Umbilical cord (tissue), 2 donors: ENCODE measurements around the gene ATN1. TPM values are rescaled to one million over a fixed set of nuclear protein-coding genes. Genes with fewer than 3 reads are reported as not detected.
"Not testable (repeated sequence)": the region's sequence is repeated elsewhere in the genome, so short reads cannot be mapped to it uniquely, and the experiment has no call there.

ENCODE experiments used
- DNase-seq: peaks from one replicate; pipeline ENCODE4 v3.0.0-alpha.2; 2015; ENCODE audit warnings: low spot score
- total RNA-seq: library from RNA; depleted of rRNA; stranded (reverse); fragments of >200 nt; gene quantifications from one replicate; pipeline ENCODE4 v1.2.3, GENCODE V29; 2014; ENCODE audit warnings: low replicate concordance; ENCODE audit not compliant: insufficient read depth

Gene ATN1
- total RNA-seq, 1 donor from 2014 or later: 7.9 TPM

DNA sequence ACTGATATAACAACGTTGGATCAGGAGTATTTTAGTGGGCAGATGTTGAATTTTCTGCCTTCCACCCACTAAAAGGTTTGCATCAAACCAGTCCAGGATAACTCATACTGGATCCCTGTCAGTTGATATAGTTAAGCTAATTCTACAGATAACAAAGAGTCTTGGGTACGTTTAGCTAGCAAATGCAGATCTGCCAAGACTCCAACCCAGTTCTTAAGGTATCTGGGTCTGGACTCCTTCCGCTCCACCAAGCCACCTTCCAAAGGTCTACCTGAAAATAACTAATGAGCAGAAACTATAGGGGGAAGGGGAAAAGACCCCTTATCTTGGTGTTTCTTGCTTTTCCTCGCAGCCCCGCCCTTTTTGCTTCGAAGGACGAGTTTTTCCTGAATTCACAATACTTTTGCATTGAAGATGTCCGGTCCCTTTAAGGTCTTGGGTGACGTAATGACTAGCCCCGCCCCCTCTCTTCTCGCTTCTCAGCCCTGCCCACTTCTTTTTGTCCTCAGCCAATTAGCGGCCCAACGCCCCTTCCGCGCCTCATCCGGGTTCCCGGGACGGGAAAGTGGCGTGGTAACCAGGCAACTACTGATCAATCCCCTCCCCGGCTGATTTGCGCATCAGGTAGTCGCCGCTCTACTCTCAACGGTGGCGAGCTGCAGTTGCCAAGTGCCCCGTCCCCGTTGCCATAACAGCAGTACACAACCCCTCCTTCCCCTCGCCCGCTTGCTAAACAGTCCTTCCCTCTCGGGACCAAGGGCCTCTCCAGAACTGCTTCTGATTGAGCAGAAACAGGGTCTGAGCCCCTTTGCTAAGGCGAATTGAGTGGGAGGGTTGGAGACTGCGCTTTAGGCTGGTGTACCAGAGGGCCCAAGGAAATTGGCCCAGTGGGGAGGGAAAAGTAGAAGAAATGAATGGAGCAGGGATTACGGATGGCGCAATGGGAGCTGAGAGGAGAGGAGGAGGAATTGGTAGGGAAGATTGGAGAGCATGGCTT lies 23.2 kb upstream of the ATN1 start, which contains the start of gene LRRC23:
Gene LRRC23 (plus strand): TSS at position 543 of the 997 bp plus-strand sequence. CDS start 812 bp downstream, outside the sequence.
- peak; percentile 99 for DNase-seq

DNA sequence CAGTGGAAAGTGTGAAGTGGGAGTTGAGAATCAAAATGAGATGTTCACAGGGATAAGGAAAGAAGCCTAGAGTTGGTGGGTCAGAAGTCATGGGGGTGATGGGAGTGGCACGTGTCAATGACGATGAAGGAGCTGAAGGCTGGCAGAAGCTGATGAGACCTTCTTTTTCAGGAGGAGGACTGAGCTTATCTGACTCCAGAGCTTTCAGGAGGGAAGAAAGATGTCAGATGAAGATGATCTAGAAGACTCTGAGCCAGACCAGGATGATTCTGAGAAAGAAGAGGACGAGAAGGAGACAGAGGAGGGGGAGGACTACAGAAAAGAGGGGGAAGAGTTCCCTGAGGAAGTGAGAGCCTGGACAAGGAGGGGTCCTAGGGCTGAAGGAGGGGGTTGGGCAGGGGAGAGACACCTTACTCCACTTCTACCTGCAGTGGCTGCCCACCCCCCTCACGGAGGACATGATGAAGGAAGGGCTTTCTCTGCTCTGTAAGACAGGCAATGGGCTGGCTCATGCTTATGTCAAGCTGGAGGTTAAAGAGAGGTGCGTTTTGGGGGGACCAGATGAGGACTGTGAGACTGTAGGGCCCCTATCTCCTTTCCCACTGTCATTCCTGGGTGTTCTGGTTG lies 22.2 kb upstream of the ATN1 start:
- no peak for DNase-seq

DNA sequence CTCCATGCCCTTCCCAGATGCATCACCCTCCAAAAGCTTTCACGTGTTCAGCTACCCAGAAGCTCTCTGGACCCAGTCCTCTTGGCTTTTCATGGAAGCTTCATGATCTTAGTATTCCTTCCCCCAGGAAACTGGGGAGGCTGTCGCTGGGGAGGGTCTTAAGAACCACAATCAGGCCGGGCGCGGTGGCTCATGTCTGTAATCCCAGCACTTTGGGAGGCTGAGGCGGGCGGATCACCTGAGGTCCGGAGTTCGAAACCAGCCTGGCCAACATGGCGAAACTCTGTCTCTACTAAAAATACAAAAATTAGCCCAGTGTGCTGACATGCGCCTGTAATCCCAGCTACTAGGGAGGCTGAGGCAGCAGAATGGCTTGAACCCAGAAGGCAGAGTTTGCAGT lies 19.6 kb upstream of the ATN1 start:
- DNase-seq: not testable (repeated sequence)

DNA sequence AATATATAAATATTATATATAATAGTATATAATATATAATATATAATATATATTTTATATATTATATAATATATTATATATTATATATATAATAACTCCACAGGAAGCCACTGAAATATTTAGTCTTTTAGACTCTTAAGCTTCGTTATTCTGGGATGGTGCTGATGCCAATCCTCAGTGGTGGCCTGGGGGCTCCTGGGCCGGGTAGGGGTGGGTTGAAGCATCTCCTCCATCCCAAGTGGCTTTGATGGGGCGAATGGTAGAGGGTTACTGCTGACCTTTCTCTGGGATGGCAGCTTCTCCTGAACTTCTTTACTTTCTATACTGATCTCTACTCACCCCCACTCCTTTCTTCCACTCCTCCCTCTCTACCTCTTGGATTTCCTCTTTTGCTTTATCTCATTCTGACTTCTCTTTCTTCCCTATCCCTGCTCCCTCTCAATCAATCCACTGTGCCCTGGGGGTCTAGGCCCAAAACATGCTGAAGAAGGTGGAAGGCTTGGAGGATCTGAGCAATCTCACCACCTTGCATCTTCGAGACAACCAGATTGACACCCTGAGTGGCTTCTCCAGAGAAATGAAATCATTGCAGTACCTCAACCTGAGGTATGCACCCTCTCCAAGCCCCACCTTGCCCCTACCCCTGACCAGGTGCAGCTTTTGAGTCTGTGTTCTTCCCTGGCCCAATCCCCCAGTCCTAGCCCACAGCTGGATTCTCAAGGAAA lies 18.2 kb upstream of the ATN1 start:
- no peak for DNase-seq

DNA sequence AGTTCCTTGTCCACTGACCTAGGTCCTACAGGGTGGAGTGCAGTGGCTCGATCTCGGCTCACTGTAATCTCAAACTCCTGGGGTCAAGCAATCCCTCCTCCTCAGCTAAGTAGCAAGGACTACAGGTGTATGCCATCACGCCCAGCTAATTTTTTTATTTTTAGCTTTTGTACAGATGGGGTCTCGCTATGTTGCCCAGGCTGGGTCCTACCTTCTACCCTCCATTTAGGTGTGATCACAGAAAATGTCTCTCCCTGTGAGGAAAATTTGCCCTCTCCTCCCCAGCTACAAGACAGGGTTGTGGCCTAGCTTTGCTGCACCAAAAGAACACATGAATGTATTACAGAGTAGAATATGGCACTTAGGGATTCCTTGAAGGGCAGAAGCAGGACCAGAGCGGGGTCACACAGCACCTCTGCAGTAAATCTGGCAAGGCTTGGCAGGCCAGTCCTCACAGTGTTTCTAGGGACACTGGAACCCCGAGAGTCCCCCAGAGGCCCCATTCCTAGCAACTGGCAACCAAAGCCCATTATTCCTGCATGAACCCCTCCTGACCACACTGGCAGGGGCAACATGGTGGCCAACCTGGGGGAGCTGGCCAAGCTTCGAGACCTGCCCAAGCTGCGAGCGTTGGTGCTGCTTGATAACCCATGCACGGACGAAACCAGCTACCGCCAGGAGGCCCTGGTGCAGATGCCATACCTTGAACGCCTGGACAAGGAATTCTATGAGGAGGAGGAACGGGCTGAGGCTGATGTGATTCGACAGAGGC lies 15.4 kb upstream of the ATN1 start:
- no peak for DNase-seq

DNA sequence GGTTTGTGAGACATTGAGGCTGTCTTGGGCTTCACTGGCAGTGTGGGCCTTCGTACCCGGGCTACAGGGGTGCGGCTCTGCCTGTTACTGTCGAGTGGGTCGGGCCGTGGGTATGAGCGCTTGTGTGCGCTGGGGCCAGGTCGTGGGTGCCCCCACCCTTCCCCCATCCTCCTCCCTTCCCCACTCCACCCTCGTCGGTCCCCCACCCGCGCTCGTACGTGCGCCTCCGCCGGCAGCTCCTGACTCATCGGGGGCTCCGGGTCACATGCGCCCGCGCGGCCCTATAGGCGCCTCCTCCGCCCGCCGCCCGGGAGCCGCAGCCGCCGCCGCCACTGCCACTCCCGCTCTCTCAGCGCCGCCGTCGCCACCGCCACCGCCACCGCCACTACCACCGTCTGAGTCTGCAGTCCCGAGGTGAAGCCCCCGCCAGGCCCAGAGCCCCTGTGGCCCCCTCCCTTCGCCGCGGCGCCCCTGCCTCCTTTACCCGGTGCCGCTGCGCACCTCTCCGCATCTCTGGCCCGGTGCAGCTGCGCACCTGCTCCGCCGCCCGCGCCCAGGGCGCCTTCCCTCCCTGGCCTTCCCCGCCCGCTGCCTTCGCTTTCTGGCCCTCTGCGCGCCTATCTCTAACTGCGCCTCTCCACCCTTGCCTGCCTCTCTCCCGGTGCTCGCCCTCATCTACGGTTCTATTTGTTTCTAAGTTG lies 13.4 kb upstream of the ATN1 start, which contains the start of gene ENO2:
Gene ENO2 (plus strand): TSS at position 335 of the 701 bp plus-strand sequence. CDS start 1,253 bp downstream, outside the sequence.
- peak; percentile 83 for DNase-seq

DNA sequence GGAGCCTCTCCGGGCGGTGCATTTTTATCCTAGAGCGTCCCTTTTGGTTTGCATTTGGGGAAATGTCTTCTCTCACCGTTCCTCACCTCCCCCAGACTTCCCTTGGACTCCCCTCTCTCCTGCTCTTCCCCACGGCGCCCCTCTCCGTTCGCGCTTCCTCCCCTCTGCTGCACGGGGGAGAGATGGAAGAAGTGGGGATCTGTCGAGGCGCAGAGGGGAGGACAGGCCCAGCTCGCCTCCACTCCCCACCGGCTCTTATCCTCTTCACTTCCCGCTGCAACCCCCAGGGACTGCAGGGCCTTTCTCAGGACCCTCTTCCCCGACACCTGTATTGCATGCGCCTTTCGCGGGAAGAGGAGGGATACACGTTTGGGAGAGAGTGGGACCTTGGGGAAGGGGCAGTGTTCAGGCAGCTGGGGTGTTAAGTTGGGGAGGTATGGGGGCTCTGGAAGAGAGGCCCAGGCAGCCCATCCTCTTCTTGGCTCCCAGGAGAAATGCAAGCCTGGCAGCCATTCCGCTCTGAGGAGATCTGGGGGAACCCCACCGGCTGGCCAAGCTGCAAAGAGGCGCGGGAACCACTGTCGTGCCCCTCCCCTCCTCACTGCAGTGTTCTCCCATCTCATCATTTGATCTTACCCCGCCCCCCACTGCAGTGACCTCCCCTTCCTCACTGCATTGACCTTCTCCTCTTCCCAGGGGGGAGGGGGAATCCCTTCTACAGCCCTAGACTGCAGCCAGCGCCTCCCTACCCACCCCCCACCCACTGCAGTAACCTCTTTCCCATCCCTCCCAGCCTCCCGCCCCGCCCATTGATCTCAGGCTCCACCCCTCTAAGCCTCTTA lies 12.6 kb upstream of the ATN1 start:
- DNase-seq: no peak

GRCh38 chr12:6915789-6916285 lies 11.9 kb upstream of the ATN1 start:
- no peak for DNase-seq

DNA sequence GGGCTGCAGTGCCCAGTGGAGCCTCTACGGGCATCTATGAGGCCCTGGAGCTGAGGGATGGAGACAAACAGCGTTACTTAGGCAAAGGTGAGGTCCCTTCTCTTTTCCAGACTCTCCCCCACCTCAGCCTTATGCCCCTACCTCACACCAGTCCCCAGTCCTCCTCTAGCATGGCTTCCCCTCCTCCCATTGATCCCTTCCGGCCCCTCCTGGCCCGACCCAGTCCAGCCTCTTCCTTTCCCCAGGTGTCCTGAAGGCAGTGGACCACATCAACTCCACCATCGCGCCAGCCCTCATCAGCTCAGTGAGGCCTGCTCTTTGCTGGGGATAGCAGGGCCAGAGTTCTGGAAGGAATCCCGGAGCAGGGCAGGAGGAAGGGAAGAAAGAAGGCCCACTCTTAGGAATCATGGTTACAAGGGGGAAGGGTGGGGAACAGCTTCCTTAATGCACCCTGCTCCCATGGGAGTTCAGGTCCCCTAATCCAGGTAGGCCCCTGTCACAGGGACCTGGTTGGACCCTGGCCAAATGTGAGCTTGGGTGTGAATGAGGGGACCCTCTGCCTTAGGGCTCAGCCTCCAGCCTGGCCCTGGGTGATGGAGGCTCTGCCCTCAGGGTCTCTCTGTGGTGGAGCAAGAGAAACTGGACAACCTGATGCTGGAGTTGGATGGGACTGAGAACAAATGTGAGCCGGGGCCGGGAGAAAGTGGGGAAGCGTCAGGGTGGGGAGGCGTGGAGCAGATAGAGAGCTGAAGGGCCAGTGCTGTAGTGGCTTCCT lies 11.1 kb upstream of the ATN1 start:
- no peak for DNase-seq

GRCh38 chr12:6917491-6918231 lies 10.1 kb upstream of the ATN1 start:
- DNase-seq: no peak

DNA sequence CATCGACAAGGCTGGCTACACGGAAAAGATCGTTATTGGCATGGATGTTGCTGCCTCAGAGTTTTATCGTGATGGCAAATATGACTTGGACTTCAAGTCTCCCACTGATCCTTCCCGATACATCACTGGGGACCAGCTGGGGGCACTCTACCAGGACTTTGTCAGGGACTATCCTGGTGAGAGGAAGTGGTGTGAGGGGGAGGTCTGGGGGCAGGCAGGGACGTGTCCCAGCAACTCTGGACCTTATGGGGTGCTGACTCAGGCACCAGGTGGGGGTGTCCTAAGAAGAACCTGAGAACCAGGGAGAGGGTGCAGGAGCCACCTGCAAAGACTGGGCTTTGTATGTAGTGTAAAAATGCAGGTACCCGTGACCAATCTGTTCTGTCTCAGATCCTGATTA lies 8.2 kb upstream of the ATN1 start:
- no peak for DNase-seq

DNA sequence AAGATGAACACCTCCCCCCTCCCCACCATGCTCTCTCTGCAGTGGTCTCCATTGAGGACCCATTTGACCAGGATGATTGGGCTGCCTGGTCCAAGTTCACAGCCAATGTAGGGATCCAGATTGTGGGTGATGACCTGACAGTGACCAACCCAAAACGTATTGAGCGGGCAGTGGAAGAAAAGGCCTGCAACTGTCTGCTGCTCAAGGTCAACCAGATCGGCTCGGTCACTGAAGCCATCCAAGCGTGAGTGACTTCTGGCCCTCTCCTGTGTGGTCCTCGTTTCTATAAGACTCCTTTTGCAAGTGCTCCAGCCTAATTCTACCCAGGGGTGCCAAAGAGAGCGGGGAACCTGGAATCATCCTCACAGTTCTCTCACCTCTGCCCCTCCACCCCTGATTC lies 6.2 kb upstream of the ATN1 start:
- no peak for DNase-seq

- DNase-seq: no peak
Observed at GRCh38 chr12:6921996-6922946, 5.5 kb upstream of the ATN1 start.

- DNase-seq: no peak
Observed at GRCh38 chr12:6923003-6923732, 4.6 kb upstream of the ATN1 start.

DNA sequence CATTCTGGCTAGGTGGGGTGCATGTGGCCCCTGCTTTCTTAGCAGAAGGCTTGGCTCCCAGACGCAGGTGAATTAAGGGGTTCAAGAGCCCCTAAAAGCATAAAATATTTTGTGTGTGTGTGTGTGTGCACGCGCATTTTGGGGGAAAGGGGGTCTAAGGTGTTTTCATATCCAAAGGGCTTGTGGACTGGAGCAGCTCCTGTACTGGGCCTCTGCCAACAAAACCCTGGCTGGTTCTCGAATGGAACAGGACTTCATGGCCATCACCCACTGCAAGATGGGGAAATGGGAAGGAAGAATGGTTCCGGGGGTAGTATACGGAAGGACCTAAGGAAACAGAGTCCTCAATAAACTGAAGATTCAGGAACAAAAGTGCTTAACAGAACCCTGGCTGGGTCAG lies 3.9 kb upstream of the ATN1 start:
- no peak for DNase-seq

GRCh38 chr12:6925239-6925539 lies 2.6 kb upstream of the ATN1 start:
- no peak for DNase-seq
